RWPE1 (cell line): ENCODE results near the gene PABPN1L.

Experiments used
- CTCF ChIA-PET: fragments of 350-600 bp; sonication (Branson Sonifier 250); formaldehyde crosslinking; extraction: SDS; loops from one replicate; lab custom pipeline; 2021; lab: Yijun Ruan, JAX
- POLR2A ChIA-PET: fragments of 400-600 bp; formaldehyde crosslinking; extraction: SDS; loops from one replicate; lab custom pipeline; 2020; ENCODE audit warnings: antibody characterized with exemption; ENCODE audit not compliant: low non-redundant PET; lab: Yijun Ruan, JAX
- DNase-seq: peaks from one replicate; pipeline ENCODE4 v3.0.0; 2012; ENCODE audit warnings: low spot score
- H3K27ac ChIP-seq: fragments of 450-650 bp; 2 replicates; pipeline ENCODE4 v1.5.1; 2017
- CTCF ChIP-seq: fragments of 450-650 bp; conservative IDR thresholded peaks from 2 replicates; pipeline ENCODE4 v1.5.1; 2017; ENCODE audit warnings: low read depth, mild to moderate bottlenecking

Gene PABPN1L

GRCh38 chr16:88859381-88860091 is 6.9 kb downstream of the PABPN1L start:
- H3K27ac ChIP-seq, result peak overlapping the region; percentile 45
- POLR2A ChIA-PET, result no interaction called here
- DNase-seq, result no peak
- CTCF ChIA-PET, result no interaction called here
- no peak for TF ChIP-seq CTCF

- POLR2A ChIA-PET, result no interaction called here
- peak; percentile 52 for DNase-seq
- CTCF ChIA-PET, result interaction anchor here (0.5 to 1.6 kb wide), 8 partner anchors 16 to 295 kb away, joined by 3 to 7 read pairs (median 4); no protein-coding TSS in a partner anchor
- peak; percentile 66 for TF ChIP-seq CTCF
- H3K27ac ChIP-seq, result peak overlapping the region; percentile 74
Observed at GRCh38 chr16:88857728-88858339, 8.6 kb downstream of the PABPN1L start.

- peak within 1 kb of the TSS; percentile 74 for H3K27ac ChIP-seq
- CTCF ChIA-PET, result interaction anchor here (0.6 to 1.6 kb wide), 7 partner anchors 17 to 295 kb away, joined by 3 to 7 read pairs (median 4); no protein-coding TSS in a partner anchor
- POLR2A ChIA-PET, result no interaction called here
- DNase-seq, result peak; percentile 98
- no peak for TF ChIP-seq CTCF
Observed at GRCh38 chr16:88856828-88857727, 9.4 kb downstream of the PABPN1L start, which contains the start of the genes GALNS and TRAPPC2L. GALNS (minus strand) TSS chr16:88856947; CDS start chr16:88856877, 70 bp downstream. TRAPPC2L (plus strand) TSS chr16:88857127; CDS start chr16:88857151, 24 bp downstream.

- POLR2A ChIA-PET, result no interaction called here
Observed at GRCh38 chr16:88856122-88856827, 10.2 kb downstream of the PABPN1L start.

GRCh38 chr16:88855736-88856121 is 10.7 kb downstream of the PABPN1L start:
- no peak for DNase-seq
- no peak for TF ChIP-seq CTCF
- ChIA-PET CTCF (no interaction called here), POLR2A (no interaction called here)
- peak overlapping the region; percentile 74 for H3K27ac ChIP-seq

More at GRCh38 chr16:88856122-88856827, 10.2 kb downstream of the PABPN1L start:
- CTCF ChIA-PET, result interaction anchor here (1.6 kb wide), 1 partner anchor 17 kb away, joined by 7 read pairs; no protein-coding TSS in a partner anchor
- TF ChIP-seq CTCF, result no peak
- H3K27ac ChIP-seq, result peak overlapping the region; percentile 74
- peak; percentile 11 for DNase-seq
